B cell (primary cell): ENCODE results near the gene CUL1. TPM values are rescaled to one million over a fixed set of nuclear protein-coding genes. Genes with fewer than 3 reads are reported as not detected.

Source experiments
- polyA plus RNA-seq: library from polyadenylated mRNA; depleted of rRNA; stranded (reverse); fragments of >200 nt; gene quantifications from 2 replicates; pipeline ENCODE4 v1.2.3, GENCODE V29; 2012
- small RNA-seq: library from RNA; depleted of rRNA; stranded (forward); fragments of <200 nt; gene quantifications from one replicate; pipeline ENCODE3, GENCODE V24; 2012; ENCODE audit warnings: low replicate concordance, low read depth; ENCODE audit not compliant: insufficient read length
- total RNA-seq, 2 donors: library from RNA; stranded (reverse); fragments of 120-200 nt in 1 of 2; gene quantifications; 1 replicate in 1 of 2; 2 replicates in 1 of 2; pipeline versions ENCODE4 v1.2.3 to v1.2.4, GENCODE V29; 2013 to 2022

The CUL1 gene
- total and polyA plus RNA-seq, 2 donors (not counting 1 experiment from before 2014, with no cell fraction given): 26.9 to 51.1 TPM

Small RNA genes lying within 50 kb of the gene (small RNA-seq; reads per million reads assigned to genes)
- not detected for gene RNU7-20P

Other genes starting within 250 kb of the CUL1 start
- gene C7orf33, start 108.1 kb upstream of the CUL1 start, total RNA-seq: not detected in 2 replicates
- not detected in 2 replicates for gene C7orf33, start 108.1 kb upstream of the CUL1 start, polyA plus RNA-seq
- gene EZH2, start 185.4 kb downstream of the CUL1 start, total RNA-seq: 7.6 and 10.3 TPM in 2 replicates
- gene EZH2, start 185.4 kb downstream of the CUL1 start, polyA plus RNA-seq: 5.1 and 10.6 TPM in 2 replicates